CD4-positive, alpha-beta T cell treated with Interleukin-6 for 4 hours (primary cell): Measurements from ENCODE around the gene SOX5.

ENCODE experiments used
- DNase-seq: peaks from one replicate; pipeline ENCODE4 v3.0.0-alpha.2; 2020; ENCODE audit warnings: mixed read lengths

Gene SOX5

DNA sequence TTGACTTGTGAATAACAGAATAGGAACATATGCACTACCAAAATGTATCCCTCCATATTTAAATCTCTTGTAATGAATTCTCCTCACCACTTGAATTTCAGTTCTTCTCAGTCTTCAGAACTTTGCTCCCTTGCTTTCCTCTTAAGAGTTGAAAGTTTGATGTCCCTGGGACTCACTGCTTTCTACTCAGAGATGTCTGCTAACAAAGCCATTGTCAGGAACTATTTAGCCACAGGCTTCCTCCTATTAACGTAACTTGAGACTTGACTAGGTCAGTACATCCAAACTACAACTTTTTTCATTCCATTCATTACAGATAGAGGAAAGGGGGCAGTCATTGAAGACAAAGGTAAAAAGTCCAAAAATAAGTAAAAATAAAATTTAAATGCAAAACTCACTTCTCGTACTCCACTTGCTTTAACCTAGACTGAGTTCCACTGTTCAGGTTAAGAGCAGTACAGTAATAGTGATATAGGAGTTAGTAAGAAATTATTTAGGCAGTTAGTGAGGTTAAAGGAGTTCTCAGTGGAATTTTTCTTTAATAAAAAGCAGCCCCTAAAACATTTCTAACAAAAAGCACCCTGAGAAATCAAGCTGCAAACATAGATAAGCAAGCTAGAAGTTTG lies 364.2 kb downstream of the SOX5 start:
- DNase-seq: no peak

DNA sequence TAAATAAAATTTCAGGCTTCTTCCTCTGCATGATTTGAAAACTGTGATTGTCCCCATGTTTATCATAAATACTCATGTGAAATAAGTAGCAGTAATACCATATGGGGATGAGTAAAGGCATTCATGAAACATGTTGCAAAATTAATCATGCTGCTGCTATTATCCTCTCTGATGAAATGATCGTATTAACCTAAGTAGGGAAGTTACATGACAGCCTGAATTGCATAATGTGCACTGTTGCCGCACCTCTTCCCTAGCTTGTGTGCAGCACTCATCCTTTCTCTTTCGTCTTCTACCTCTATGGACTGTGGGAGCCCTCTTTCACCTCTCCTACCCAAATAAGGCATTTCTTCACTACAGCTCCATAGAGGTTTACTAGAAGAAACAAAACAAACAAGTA lies 367.6 kb downstream of the SOX5 start:
- no peak for DNase-seq

DNA sequence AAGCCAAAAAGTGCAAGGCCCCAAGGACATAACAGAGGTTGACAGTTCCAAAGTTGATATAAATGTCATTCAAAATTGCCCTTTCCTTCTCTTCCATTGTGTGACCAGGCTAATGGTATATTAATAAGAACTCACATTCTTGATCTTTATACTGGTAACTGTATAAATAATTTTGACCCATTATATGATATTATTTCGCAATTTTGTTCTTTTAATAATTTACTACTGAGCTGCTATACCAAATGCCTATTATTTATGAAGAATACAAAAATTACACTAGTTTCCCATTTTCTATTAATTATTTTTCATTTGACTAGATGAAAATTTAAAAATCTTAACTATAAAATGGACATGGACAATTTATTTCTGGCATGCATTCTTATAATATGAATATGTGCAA lies 370.2 kb downstream of the SOX5 start:
- no peak for DNase-seq

DNA sequence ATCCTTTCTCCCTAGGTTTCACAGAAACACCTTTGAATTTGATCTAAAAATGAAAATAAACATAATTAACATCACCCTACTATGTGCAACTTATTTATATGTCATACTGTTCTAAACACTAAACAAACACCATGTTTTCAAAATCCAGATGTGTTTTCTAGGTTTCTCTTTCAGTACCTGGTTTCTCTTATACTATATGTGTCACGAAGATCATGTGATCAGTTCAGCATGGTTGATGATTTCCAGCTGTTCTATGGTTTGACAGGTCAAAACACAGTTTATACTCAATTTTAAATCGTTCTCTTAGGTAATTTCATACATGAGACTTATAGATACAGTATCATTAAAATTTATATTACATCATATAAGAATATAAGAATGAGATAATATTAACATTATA lies 373.1 kb downstream of the SOX5 start:
- no peak for DNase-seq

DNA sequence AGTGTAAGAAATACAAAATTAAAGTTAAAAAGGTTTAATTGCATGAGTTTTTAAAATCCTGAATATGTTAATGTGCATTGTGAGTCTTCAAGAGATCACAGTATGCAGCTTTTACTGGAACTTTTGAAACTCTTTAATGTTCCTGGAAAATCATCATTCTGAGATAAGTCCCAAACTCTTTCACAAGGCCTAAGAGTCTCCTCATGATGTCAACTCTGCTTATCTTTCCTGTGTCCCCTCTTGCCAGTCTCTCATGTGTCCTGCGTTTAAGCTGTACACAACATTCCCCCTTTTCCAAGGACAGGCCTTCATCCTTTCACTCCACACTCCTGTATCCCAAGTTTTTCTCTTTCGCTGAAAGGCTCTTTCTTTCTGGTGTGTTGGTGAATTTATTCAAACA lies 380.1 kb downstream of the SOX5 start:
- DNase-seq: no peak

DNA sequence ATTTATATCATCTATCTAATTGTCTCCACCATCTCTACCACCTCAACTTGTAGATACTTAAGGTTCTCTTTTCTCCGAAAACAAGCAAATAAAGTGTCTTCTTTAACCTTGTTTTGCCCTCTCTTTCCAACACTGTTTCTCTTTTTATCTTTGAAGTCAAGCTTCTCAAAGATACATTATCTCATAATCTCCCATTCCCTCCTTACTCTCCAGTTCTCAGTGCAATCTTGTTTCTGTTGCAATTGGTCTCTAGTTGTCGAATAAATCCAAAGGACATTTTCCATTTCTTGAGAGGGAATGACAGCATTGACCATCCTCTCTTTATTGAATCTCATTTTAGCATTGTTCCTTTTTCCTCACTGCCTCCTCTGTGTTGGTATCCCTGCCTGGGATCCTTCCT lies 383.3 kb downstream of the SOX5 start:
- no peak for DNase-seq

DNA sequence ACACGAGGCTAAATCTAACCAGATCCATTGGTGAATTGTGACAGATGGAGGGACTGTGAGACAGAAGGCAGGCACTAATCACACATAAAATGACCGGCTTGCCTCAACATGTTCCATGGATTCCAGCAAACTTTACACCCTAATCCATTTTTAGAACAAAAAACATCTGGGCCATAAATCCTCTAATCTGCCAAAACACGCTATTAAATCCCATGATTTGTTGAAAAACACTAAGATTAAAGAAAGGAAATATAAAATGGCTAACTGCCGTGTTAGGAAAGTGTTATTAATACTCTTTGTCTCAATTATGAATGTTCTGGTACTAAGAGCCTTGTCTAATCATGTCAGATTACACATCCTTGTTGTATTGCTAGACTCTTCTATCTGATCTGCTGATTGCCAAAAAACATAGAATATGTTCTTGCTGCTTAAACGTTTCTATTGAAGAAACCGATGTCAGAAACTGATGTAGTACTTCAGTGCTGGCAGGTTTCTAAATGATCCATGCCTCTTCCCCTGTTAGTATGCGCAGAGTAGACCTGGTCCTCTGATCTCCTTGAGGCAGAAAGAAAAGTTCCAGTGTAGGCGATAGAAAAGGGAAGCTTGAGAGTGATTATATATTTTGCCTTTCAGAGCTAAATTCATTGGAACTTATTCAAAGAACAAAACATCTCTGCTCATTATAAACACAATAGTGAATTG lies 384.9 kb downstream of the SOX5 start:
- no peak for DNase-seq

DNA sequence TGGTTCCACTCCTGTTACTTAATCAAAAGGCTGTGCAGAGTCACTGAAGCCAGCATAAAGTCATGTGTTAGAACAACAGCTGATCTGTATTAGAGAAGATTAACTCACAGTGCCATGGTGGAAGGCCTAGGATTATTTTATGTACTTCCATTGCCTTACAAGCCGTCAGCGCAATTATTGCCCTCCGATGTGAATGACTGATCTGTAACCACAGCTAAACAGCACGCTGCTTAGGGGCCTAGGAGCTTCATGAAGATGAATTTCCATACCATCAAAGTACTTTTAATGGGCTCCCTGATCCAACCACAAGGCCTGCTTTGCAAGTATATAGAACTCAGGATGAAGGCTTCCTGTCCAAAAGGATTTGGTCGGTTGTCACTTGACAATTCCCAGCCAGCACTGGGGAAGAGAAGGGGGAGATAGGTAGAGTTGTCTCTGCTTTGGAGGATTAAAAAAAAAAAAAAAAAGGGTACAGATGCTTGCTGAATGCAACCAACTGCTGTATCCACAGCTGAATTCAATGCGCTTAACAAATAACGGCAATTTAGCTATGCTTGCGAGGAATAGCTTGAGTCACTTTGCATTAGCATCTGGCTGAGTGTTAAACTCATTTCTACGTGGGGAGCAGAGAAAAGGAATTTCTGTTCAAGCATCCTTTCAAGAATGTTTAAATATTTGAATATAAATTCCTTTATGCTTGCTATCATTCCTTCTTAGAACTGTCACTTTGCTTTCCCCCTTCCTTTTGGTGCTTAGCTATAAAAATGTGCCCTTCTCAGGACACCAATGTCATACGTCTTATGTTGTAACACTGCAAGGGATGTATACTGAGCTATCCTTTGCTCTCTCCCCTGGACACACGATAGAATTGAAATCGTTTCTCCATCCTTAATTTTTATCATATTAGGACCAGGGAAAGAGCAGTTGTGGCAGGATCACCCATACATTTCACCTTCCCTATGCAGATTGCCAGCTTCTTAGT lies 387.8 kb downstream of the SOX5 start:
- DNase-seq: no peak

DNA sequence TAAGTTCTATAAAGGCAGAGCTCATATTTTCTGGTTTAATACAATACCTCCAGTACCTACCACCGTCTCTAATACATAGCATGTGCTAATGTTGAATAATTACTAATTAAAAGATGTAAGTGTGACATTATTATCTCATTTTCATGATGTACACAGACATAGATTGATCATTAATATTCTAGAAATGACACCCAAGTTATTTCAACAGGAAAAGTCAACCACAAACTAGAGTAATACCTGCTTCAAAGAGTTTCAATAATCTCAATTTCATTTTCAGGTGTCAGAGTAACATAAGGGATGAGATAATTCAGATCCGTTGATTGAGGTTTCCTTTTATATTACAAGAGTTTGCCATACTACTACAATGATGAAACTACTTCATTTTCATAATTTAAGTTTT lies 388.9 kb downstream of the SOX5 start:
- DNase-seq: no peak

DNA sequence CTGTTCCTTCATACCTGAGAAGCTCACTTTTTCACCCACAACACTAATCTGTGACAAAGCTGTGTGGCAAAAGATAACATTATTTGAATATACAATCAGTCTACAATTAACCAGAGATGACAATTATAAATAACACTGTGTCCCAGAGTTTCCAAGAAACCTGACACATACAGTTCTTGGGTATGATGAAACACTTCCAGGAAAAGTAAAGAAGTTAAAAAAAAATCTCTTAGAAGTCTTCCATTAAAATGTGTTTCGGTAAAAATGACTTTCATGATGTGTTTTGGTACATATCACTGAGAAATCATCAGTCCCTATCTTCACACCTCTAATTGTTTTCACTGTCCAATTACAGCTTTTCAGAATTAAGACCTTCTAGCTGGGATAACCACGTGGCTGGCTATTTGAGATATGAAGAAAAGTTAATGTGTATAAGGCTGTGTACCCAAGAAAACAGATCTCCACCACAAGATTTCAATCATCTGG lies 390.2 kb downstream of the SOX5 start:
- no peak for DNase-seq

DNA sequence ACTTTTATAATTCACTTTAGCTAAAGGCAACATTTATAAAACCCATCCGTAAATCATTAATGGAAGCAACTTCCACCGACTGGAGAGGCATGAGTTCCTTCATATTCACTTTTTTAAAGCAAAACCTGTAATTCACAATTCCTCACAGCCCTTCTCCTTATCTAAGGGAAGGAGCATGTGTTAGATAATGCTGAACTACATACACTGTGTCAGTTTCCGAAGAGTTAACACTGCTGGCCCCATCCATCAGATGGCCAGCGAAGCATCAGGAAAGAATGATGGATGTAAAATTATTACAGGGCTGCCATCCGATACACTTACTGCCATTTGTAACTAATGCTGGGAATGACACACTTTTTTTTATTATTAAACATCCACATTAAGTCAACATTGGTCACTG lies 392.8 kb downstream of the SOX5 start:
- DNase-seq: no peak

DNA sequence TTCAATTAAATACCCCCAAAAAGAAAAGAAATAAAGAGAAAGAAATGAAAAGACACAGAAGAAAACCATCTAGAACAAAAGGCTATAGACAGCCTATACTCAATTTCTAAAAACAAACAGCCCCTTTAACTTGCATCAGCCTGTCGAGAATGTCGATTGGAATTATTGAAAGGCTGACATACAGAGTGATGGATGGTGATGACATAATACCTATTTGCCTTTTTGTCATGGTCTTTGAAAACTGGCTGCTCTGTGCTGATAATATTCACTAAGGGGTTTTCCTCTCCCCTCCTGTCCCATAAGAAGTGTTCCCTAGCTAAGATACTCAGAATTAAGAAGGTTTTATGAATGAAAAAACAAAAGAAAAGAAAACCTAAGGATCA lies 393.7 kb downstream of the SOX5 start:
- no peak for DNase-seq

DNA sequence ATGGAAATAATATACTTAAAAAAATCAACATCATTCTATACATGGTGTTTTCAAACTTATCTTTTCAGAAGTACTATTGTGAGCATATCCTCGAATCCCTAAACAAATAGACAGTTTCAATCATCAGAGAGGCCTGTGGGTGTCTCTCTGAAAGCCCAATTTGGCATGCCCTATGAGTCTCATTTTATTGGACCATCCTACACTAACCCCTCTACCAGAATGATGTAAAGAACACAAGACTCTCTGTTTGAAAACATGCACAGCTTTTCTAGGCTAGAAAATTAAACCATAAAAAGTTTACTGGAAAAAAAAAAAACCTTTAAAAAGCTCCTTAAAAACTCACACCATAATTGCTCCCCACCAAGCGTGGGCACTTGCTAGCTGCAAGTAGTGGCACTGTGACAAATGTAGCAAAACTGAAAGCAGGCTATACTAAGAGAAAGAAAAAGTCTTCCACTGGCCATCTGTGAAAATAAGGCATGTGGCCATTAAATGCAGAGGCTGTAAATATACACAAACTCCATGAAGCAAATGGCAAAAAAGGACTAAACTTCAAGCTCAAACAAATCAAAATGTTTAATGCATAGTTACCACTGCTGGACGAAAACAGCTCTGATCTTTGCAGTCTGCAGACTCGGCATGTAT lies 394.2 kb downstream of the SOX5 start:
- DNase-seq: no peak

DNA sequence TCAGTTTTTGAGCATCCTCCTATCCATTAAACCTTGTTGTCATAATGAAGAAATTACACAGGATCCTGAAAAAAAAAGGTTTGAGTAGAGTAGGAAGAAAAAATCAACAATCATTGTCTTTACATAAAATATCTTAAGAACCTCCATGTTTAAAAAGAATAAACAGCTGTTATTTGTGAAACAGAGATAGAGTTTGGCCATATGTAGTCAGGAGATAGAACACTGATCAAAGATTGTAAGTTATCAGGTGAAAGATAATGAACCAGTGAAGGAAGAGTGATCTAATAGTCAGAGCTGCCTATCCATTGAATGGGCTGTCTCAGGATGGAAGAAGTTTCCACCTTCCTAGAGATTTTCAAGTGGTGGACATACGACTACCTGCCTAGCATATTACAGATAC lies 397.1 kb downstream of the SOX5 start:
- DNase-seq: no peak

DNA sequence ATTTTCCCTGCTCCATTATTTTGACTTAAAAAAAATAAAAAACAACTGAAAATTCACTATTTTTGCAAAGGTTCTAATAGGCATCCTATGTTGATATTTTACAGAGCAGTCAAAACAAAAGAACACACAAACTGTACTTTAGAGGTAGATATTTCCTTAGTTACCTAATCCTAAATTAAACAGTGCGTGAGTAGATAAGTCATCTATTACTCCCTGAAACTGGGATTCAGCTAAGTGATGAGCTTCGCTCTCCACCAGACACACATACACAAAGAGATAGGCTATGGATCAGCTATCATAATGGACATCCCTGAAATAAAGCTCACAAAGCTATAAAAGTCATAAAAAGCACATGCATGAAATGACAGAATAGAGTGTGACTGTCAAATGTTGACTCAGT lies 398.7 kb downstream of the SOX5 start:
- no peak for DNase-seq

DNA sequence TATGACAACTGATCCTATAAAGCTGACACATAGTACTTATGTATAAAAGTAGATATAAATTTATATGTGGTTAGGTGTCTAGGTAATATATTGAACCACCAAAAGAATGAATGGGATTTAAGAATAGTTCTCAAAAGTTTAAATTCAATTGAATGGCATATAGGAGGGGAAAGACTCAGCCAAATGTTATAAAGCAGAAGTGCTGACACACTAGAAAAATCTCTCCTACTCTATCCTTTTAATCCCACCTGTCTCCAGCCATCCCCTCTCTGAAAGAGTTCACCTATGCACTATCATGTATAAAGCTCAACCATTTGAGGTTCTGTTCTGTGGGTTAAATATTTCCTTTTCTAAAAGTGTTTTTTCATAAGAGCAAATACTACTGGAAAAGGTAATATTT lies 400.7 kb downstream of the SOX5 start:
- DNase-seq: no peak

DNA sequence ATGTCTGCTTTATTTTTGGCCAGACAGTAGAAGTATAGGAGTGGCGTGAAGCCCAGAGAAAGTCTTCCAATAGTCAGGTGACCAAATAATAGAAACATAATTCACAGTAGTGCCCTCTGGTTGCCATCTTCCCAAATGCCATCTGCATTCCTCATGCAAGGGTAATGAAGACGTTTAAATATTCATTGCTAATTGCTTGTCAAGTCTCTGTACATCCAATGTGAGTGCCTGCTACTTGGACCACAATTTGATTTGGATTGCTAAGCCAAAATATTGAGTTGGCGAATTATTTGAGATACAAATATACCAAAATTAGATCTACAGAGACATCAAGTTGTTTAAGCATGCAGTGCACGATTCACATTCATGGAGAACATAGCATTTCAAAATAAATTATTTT lies 402.7 kb downstream of the SOX5 start:
- no peak for DNase-seq

DNA sequence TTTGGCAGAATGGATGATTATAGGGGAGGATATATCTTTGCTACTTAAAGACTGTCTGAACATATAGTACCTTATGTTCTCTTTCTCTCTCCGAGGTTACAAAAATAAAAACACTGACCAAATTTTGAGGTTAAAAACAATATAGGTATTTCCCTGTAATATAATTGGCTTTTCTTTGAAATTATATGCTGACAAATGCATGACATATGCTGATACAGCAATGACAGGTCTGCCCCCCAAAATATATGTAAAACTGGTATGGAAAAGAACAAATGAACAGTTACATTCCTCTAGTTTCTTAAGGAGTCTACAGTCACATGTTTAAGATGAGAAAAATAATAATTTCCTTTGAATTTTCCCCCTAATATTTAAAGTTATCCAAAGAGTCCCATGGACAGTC lies 405.7 kb downstream of the SOX5 start:
- DNase-seq: no peak

DNA sequence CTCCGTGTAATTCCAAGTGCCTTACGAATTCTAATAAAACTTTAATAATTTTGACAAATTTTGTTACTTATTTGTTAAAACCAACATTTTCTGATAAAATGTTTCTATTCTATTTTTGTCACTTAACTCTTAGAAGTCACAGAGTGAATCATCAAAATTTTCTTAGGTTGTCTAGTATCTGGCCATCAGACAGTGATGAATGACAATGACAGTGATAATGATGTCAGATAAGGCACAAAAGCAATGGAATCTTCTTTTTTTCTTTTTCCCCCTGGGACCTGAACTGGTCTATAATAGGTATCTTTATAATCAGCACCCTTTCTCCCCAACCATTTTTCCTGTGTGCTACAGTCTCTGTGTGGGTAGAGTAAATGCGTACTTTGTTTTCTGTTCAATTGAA lies 407.3 kb downstream of the SOX5 start:
- DNase-seq: no peak

DNA sequence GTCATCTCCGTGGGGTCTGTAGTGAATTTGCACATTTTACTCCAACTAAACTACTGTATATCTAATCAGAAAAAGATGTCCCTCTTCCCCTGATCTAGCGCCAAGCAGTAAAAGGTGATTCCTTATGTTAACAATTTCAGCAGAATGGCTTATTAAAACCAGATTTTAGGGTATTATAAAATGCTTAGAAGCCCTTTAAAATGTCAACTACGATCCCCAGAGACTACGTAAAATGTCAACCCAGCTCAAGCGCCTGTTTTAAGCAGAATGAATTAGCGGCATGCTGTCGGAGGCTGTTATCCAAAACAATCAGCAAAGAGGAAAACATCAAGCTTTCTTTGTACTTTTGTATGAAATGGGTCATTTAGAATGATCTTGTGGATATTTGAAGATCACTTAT lies 408.9 kb downstream of the SOX5 start:
- no peak for DNase-seq

DNA sequence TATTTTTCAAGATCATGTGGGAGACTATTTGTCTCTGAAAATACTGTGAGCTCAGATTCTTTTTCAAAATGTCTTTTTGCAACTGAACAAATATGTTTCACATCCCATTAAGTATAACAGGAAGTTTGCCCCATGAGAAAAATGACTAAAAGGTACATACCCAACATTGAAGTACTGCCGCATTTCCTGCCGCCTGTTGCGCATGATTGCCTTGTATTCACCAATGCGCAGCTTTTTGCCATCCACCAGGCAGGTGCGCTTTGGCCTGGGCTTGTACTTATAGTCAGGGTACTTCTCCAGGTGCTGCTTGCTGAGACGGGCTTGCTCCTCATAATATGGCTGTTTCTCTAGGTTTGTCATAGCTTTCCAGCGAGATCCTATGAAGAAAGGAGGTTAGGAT lies 413.2 kb downstream of the SOX5 start:
- no peak for DNase-seq

DNA sequence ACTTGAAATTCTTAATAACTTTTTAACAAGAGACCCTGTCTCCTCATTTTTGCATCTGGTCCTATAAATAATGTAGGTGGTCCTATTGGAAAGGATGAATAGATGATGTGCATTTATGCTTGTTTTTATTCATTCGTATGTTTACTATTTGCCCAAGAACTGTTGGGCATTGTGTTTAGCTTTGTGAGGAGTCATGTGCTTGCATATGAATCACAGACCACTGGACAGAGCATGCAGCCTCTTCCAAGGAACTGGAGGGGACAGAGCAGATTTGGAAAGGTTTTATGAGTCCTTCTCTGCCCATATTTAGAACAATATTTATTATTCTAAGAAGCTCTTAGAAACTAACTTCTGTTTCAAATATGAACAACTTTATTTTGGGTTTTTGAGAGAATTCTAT lies 414.0 kb downstream of the SOX5 start:
- DNase-seq: no peak

DNA sequence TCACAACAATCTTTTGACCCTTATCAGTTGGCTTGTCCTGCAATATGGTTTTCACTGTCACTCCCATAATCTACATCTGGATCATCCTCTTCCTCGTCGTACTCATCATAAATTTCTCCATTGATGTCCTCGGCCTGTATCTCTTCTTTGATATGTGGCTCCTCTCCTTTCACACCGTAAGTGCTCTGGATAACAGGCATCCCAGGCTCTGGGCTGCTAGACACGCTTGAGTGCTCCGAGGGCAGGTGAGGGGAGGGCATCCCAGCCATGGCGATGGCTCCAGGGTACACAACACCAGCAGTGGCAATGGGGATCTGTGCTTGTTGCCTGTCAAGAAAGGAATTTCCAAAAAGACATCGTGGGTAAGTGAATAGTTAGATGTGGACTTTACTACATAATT lies 415.3 kb downstream of the SOX5 start:
- no peak for DNase-seq
